ENCODE data around the gene ABCB10. TPM values are rescaled to one million over a fixed set of nuclear protein-coding genes. Genes with fewer than 3 reads are reported as not detected.
"Not testable (repeated sequence)": the region's sequence is repeated elsewhere in the genome, so short reads cannot be mapped to it uniquely, and the experiment has no call there.

The ABCB10 gene
- total RNA-seq, 1 donor from 2014 or later = 11.5 TPM

GRCh38 chr1:229574679-229575442, 16.4 kb upstream of the ABCB10 start:
- no peak overlapping the region for H3K4me3 ChIP-seq (ENCODE audit: low read length in 3 of 3)
- no peaks in the 10 kb centered on the region for H3K36me3 ChIP-seq (ENCODE audit: control insufficient read depth in 3 of 3, insufficient read depth in 3 of 3, low read length in 3 of 3)
- H3K9me3 ChIP-seq (ENCODE audit: control insufficient read depth in 3 of 3, low read length in 3 of 3) = no peaks in the 10 kb centered on the region
- H3K27me3 ChIP-seq (ENCODE audit: control insufficient read depth in 3 of 3, insufficient read depth in 3 of 3, low read length in 3 of 3) = no peaks in the 10 kb centered on the region
- H3K9ac ChIP-seq (ENCODE audit: low read depth in 1 of 3, low read length in 3 of 3) = no peak overlapping the region
- H3K4me1 ChIP-seq (ENCODE audit: control insufficient read depth in 3 of 3, insufficient read depth in 3 of 3, low read length in 3 of 3) = peaks cover 6 to 8% (median 7%) of the 10 kb centered on the region in 3 donors
- H3K27ac ChIP-seq (ENCODE audit: low read depth, low read length) = no peak overlapping the region

- Histone ChIP-seq H3K36me3 (ENCODE audit: control insufficient read depth in 3 of 3, insufficient read depth in 3 of 3, low read length in 3 of 3) (no peaks in the 10 kb centered on the region), H3K27me3 (ENCODE audit: control insufficient read depth in 3 of 3, insufficient read depth in 3 of 3, low read length in 3 of 3) (no peaks in the 10 kb centered on the region), H3K4me3 (ENCODE audit: low read length in 3 of 3) (no peak overlapping the region), H3K4me1 (ENCODE audit: control insufficient read depth in 3 of 3, insufficient read depth in 3 of 3, low read length in 3 of 3) (no peaks in the 10 kb centered on the region), H3K9ac (ENCODE audit: low read depth in 1 of 3, low read length in 3 of 3) (no peak overlapping the region), H3K27ac (ENCODE audit: low read depth, low read length) (no peak overlapping the region), H3K9me3 (ENCODE audit: control insufficient read depth in 3 of 3, low read length in 3 of 3) (no peaks in the 10 kb centered on the region)
These were observed 13.8 kb upstream of the ABCB10 start for GRCh38 chr1:229572286-229572685.

- Histone ChIP-seq H3K27me3 (ENCODE audit: control insufficient read depth in 3 of 3, insufficient read depth in 3 of 3, low read length in 3 of 3) (no peaks in the 10 kb centered on the region), H3K4me3 (ENCODE audit: low read length in 3 of 3) (no peak overlapping the region), H3K9ac (ENCODE audit: low read depth in 1 of 3, low read length in 3 of 3) (no peak overlapping the region), H3K9me3 (ENCODE audit: control insufficient read depth in 3 of 3, low read length in 3 of 3) (no peaks in the 10 kb centered on the region), H3K4me1 (ENCODE audit: control insufficient read depth in 3 of 3, insufficient read depth in 3 of 3, low read length in 3 of 3) (no peaks in the 10 kb centered on the region), H3K36me3 (ENCODE audit: control insufficient read depth in 3 of 3, insufficient read depth in 3 of 3, low read length in 3 of 3) (no peaks in the 10 kb centered on the region), H3K27ac (ENCODE audit: low read depth, low read length) (no peak overlapping the region)
These were observed 12.5 kb upstream of the ABCB10 start for GRCh38 chr1:229570891-229571516.

GRCh38 chr1:229570305-229570704, 11.8 kb upstream of the ABCB10 start:
- Histone ChIP-seq H3K4me3 (ENCODE audit: low read length in 3 of 3) (no peak overlapping the region), H3K27me3 (ENCODE audit: control insufficient read depth in 3 of 3, insufficient read depth in 3 of 3, low read length in 3 of 3) (no peaks in the 10 kb centered on the region), H3K4me1 (ENCODE audit: control insufficient read depth in 3 of 3, insufficient read depth in 3 of 3, low read length in 3 of 3) (no peaks in the 10 kb centered on the region), H3K36me3 (ENCODE audit: control insufficient read depth in 3 of 3, insufficient read depth in 3 of 3, low read length in 3 of 3) (no peaks in the 10 kb centered on the region), H3K9ac (ENCODE audit: low read depth in 1 of 3, low read length in 3 of 3) (no peak overlapping the region), H3K27ac (ENCODE audit: low read depth, low read length) (no peak overlapping the region), H3K9me3 (ENCODE audit: control insufficient read depth in 3 of 3, low read length in 3 of 3) (no peaks in the 10 kb centered on the region)

GRCh38 chr1:229567109-229567868, 8.8 kb upstream of the ABCB10 start:
- no peak overlapping the region for H3K27ac ChIP-seq (ENCODE audit: low read depth, low read length)
- H3K4me3 ChIP-seq (ENCODE audit: low read length in 3 of 3) = peak overlapping the region in 1 of 3 donors; percentile 35
- H3K9me3 ChIP-seq (ENCODE audit: control insufficient read depth in 3 of 3, low read length in 3 of 3) = no peaks in the 10 kb centered on the region
- H3K4me1 ChIP-seq (ENCODE audit: control insufficient read depth in 3 of 3, insufficient read depth in 3 of 3, low read length in 3 of 3) = peaks cover 6 to 8% (median 8%) of the 10 kb centered on the region in 3 donors
- no peaks in the 10 kb centered on the region for H3K27me3 ChIP-seq (ENCODE audit: control insufficient read depth in 3 of 3, insufficient read depth in 3 of 3, low read length in 3 of 3)
- no peaks in the 10 kb centered on the region for H3K36me3 ChIP-seq (ENCODE audit: control insufficient read depth in 3 of 3, insufficient read depth in 3 of 3, low read length in 3 of 3)
- H3K9ac ChIP-seq (ENCODE audit: low read depth in 1 of 3, low read length in 3 of 3) = no peak overlapping the region

GRCh38 chr1:229563701-229564100, 5.2 kb upstream of the ABCB10 start:
- H3K36me3 ChIP-seq (ENCODE audit: control insufficient read depth in 3 of 3, insufficient read depth in 3 of 3, low read length in 3 of 3) = no peaks in the 10 kb centered on the region
- H3K4me3 ChIP-seq (ENCODE audit: low read length in 3 of 3) = no peak overlapping the region
- H3K27me3 ChIP-seq (ENCODE audit: control insufficient read depth in 3 of 3, insufficient read depth in 3 of 3, low read length in 3 of 3) = no peaks in the 10 kb centered on the region
- H3K9me3 ChIP-seq (ENCODE audit: control insufficient read depth in 3 of 3, low read length in 3 of 3) = no peaks in the 10 kb centered on the region
- peak overlapping the region in 2 of 3 donors; percentile 34 to 46 for H3K9ac ChIP-seq (ENCODE audit: low read depth in 1 of 3, low read length in 3 of 3)
- peaks cover 8 to 11% (median 9%) of the 10 kb centered on the region in 3 donors for H3K4me1 ChIP-seq (ENCODE audit: control insufficient read depth in 3 of 3, insufficient read depth in 3 of 3, low read length in 3 of 3)
- no peak overlapping the region for H3K27ac ChIP-seq (ENCODE audit: low read depth, low read length)

- Histone ChIP-seq H3K9me3 (ENCODE audit: control insufficient read depth in 3 of 3, low read length in 3 of 3) (no peaks in the 10 kb centered on the region), H3K4me3 (ENCODE audit: low read length in 3 of 3) (peak overlapping the region in 1 of 3 donors; percentile 2), H3K36me3 (ENCODE audit: control insufficient read depth in 3 of 3, insufficient read depth in 3 of 3, low read length in 3 of 3) (no peaks in the 10 kb centered on the region), H3K27me3 (ENCODE audit: control insufficient read depth in 3 of 3, insufficient read depth in 3 of 3, low read length in 3 of 3) (no peaks in the 10 kb centered on the region), H3K4me1 (ENCODE audit: control insufficient read depth in 3 of 3, insufficient read depth in 3 of 3, low read length in 3 of 3) (peaks cover 8 to 11% (median 9%) of the 10 kb centered on the region in 3 donors), H3K27ac (ENCODE audit: low read depth, low read length) (no peak overlapping the region), H3K9ac (ENCODE audit: low read depth in 1 of 3, low read length in 3 of 3) (peak overlapping the region in 2 of 3 donors; percentile 34 to 46)
These were observed 4.7 kb upstream of the ABCB10 start for GRCh38 chr1:229563241-229563640.

GRCh38 chr1:229562686-229563085, 4.2 kb upstream of the ABCB10 start:
- Histone ChIP-seq H3K27me3 (ENCODE audit: control insufficient read depth in 3 of 3, insufficient read depth in 3 of 3, low read length in 3 of 3) (no peaks in the 10 kb centered on the region), H3K4me1 (ENCODE audit: control insufficient read depth in 3 of 3, insufficient read depth in 3 of 3, low read length in 3 of 3) (peaks cover 9 to 11% (median 9%) of the 10 kb centered on the region in 3 donors), H3K9me3 (ENCODE audit: control insufficient read depth in 3 of 3, low read length in 3 of 3) (no peaks in the 10 kb centered on the region), H3K9ac (ENCODE audit: low read depth in 1 of 3, low read length in 3 of 3) (no peak overlapping the region), H3K27ac (ENCODE audit: low read depth, low read length) (no peak overlapping the region), H3K36me3 (ENCODE audit: control insufficient read depth in 3 of 3, insufficient read depth in 3 of 3, low read length in 3 of 3) (no peaks in the 10 kb centered on the region), H3K4me3 (ENCODE audit: low read length in 3 of 3) (no peak overlapping the region)

- H3K9me3 ChIP-seq (ENCODE audit: control insufficient read depth in 3 of 3, low read length in 3 of 3) = no peaks in the 10 kb centered on the region
- no peaks in the 10 kb centered on the region for H3K27me3 ChIP-seq (ENCODE audit: control insufficient read depth in 3 of 3, insufficient read depth in 3 of 3, low read length in 3 of 3)
- no peak overlapping the region for H3K9ac ChIP-seq (ENCODE audit: low read depth in 1 of 3, low read length in 3 of 3)
- no peak overlapping the region for H3K4me3 ChIP-seq (ENCODE audit: low read length in 3 of 3)
- H3K4me1 ChIP-seq (ENCODE audit: control insufficient read depth in 3 of 3, insufficient read depth in 3 of 3, low read length in 3 of 3) = peaks cover 19 to 22% (median 20%) of the 10 kb centered on the region in 3 donors
- no peak overlapping the region for H3K27ac ChIP-seq (ENCODE audit: low read depth, low read length)
- no peaks in the 10 kb centered on the region for H3K36me3 ChIP-seq (ENCODE audit: control insufficient read depth in 3 of 3, insufficient read depth in 3 of 3, low read length in 3 of 3)
These were observed 2.6 kb upstream of the ABCB10 start for GRCh38 chr1:229561141-229561540.

GRCh38 chr1:229560124-229560523, 1.6 kb upstream of the ABCB10 start:
- not testable (repeated sequence) for H3K9me3 ChIP-seq (ENCODE audit: control insufficient read depth in 3 of 3, low read length in 3 of 3); H3K27me3 ChIP-seq (ENCODE audit: control insufficient read depth in 3 of 3, insufficient read depth in 3 of 3, low read length in 3 of 3); H3K27ac ChIP-seq (ENCODE audit: low read depth, low read length); H3K36me3 ChIP-seq (ENCODE audit: control insufficient read depth in 3 of 3, insufficient read depth in 3 of 3, low read length in 3 of 3); H3K4me3 ChIP-seq (ENCODE audit: low read length in 3 of 3); H3K9ac ChIP-seq (ENCODE audit: low read depth in 1 of 3, low read length in 3 of 3)
- peaks cover 20 to 25% (median 20%) of the 10 kb centered on the region in 3 donors for H3K4me1 ChIP-seq (ENCODE audit: control insufficient read depth in 3 of 3, insufficient read depth in 3 of 3, low read length in 3 of 3)
